Mucosa of stomach (tissue), 1 donor: Measurements from ENCODE around the gene NCAM2.

ENCODE experiments used
- H3K27me3 ChIP-seq: one replicate; pipeline ENCODE4 v1.7.0; 2013; ENCODE audit warnings: mild to moderate bottlenecking, low read length; ENCODE audit not compliant: control insufficient read depth, insufficient read depth
- H3K36me3 ChIP-seq: one replicate; pipeline ENCODE4 v1.7.0; 2013; ENCODE audit warnings: low read length; ENCODE audit not compliant: control insufficient read depth, insufficient read depth
- H3K4me1 ChIP-seq: one replicate; pipeline ENCODE4 v1.7.0; 2013; ENCODE audit warnings: mild to moderate bottlenecking, low read length; ENCODE audit not compliant: control insufficient read depth, insufficient read depth
- H3K4me3 ChIP-seq: one replicate; pipeline ENCODE4 v1.7.0; 2013; ENCODE audit warnings: low read length
- H3K9ac ChIP-seq: one replicate; pipeline ENCODE4 v1.7.0; 2013; ENCODE audit warnings: mild to moderate bottlenecking, low read length, moderate library complexity
- H3K9me3 ChIP-seq: one replicate; pipeline ENCODE4 v1.7.0; 2013; ENCODE audit warnings: mild to moderate bottlenecking, low read length, moderate library complexity; ENCODE audit not compliant: control insufficient read depth
- donor health status: Pancreatic carcinoma.

The NCAM2 gene

GRCh38 chr21:20997636-20998455, at the start of gene NCAM2:
Gene NCAM2, plus strand, starts transcription at chr21:20998409.
- Histone ChIP-seq H3K36me3 (no peaks in the 10 kb centered on the region), H3K4me3 (no peak within 1 kb of the TSS), H3K9me3 (no peaks in the 10 kb centered on the region), H3K4me1 (peaks cover 10% of the 10 kb centered on the region), H3K27me3 (peaks cover 14% of the 10 kb centered on the region), H3K9ac (peak within 1 kb of the TSS; percentile 32)

GRCh38 chr21:20949884-20950283, 48.3 kb upstream of the NCAM2 start:
- Histone ChIP-seq H3K4me1 (no peaks in the 10 kb centered on the region), H3K36me3 (no peaks in the 10 kb centered on the region), H3K9ac (no peak overlapping the region), H3K9me3 (no peaks in the 10 kb centered on the region), H3K4me3 (no peak overlapping the region), H3K27me3 (no peaks in the 10 kb centered on the region)

GRCh38 chr21:20965816-20966215, 32.4 kb upstream of the NCAM2 start:
- Histone ChIP-seq H3K27me3 (no peaks in the 10 kb centered on the region), H3K36me3 (no peaks in the 10 kb centered on the region), H3K4me1 (no peaks in the 10 kb centered on the region), H3K4me3 (no peak overlapping the region), H3K9me3 (no peaks in the 10 kb centered on the region), H3K9ac (no peak overlapping the region)

- no peaks in the 10 kb centered on the region for H3K36me3 ChIP-seq
- no peak overlapping the region for H3K9ac ChIP-seq
- no peaks in the 10 kb centered on the region for H3K27me3 ChIP-seq
- no peaks in the 10 kb centered on the region for H3K9me3 ChIP-seq
- no peak overlapping the region for H3K4me3 ChIP-seq
- H3K4me1 ChIP-seq = no peaks in the 10 kb centered on the region
Observed at GRCh38 chr21:20968391-20968790, 29.8 kb upstream of the NCAM2 start.

- Histone ChIP-seq H3K4me3 (no peak overlapping the region), H3K9ac (no peak overlapping the region), H3K4me1 (no peaks in the 10 kb centered on the region), H3K36me3 (no peaks in the 10 kb centered on the region), H3K9me3 (no peaks in the 10 kb centered on the region), H3K27me3 (no peaks in the 10 kb centered on the region)
Observed at GRCh38 chr21:20970691-20971090, 27.5 kb upstream of the NCAM2 start.

GRCh38 chr21:20971296-20971921, 26.8 kb upstream of the NCAM2 start:
- no peaks in the 10 kb centered on the region for H3K27me3 ChIP-seq
- no peaks in the 10 kb centered on the region for H3K9me3 ChIP-seq
- H3K4me3 ChIP-seq = no peak overlapping the region
- no peak overlapping the region for H3K9ac ChIP-seq
- H3K4me1 ChIP-seq = no peaks in the 10 kb centered on the region
- H3K36me3 ChIP-seq = no peaks in the 10 kb centered on the region

- Histone ChIP-seq H3K9me3 (no peaks in the 10 kb centered on the region), H3K4me1 (peaks cover 10% of the 10 kb centered on the region), H3K27me3 (peaks cover 14% of the 10 kb centered on the region), H3K4me3 (no peak overlapping the region), H3K9ac (no peak overlapping the region), H3K36me3 (no peaks in the 10 kb centered on the region)
Observed at GRCh38 chr21:20994790-20995189, 3.4 kb upstream of the NCAM2 start.

GRCh38 chr21:20996421-20997310, 1.5 kb upstream of the NCAM2 start:
- Histone ChIP-seq H3K9me3 (no peaks in the 10 kb centered on the region), H3K36me3 (no peaks in the 10 kb centered on the region), H3K9ac (no peak overlapping the region), H3K4me1 (peaks cover 10% of the 10 kb centered on the region), H3K4me3 (no peak overlapping the region), H3K27me3 (peaks cover 14% of the 10 kb centered on the region)

GRCh38 chr21:20997311-20997635, 936 bp upstream of the NCAM2 start:
- Histone ChIP-seq H3K36me3 (no peaks in the 10 kb centered on the region), H3K9me3 (no peaks in the 10 kb centered on the region), H3K27me3 (peaks cover 14% of the 10 kb centered on the region), H3K4me3 (no peak overlapping the region), H3K4me1 (peaks cover 10% of the 10 kb centered on the region), H3K9ac (no peak overlapping the region)

GRCh38 chr21:20998456-20998789, 214 bp downstream of the NCAM2 start:
- H3K9me3 ChIP-seq = no peaks in the 10 kb centered on the region
- H3K9ac ChIP-seq = peak overlapping the region; percentile 32
- H3K4me3 ChIP-seq = no peak overlapping the region
- H3K27me3 ChIP-seq = peaks cover 14% of the 10 kb centered on the region
- H3K4me1 ChIP-seq = peaks cover 10% of the 10 kb centered on the region
- H3K36me3 ChIP-seq = no peaks in the 10 kb centered on the region

- Histone ChIP-seq H3K4me1 (peaks cover 10% of the 10 kb centered on the region), H3K27me3 (peaks cover 14% of the 10 kb centered on the region), H3K36me3 (no peaks in the 10 kb centered on the region), H3K4me3 (no peak overlapping the region), H3K9ac (no peak overlapping the region), H3K9me3 (no peaks in the 10 kb centered on the region)
Observed at GRCh38 chr21:20998886-20999285, 677 bp downstream of the NCAM2 start.

GRCh38 chr21:20999659-21000058, 1.4 kb downstream of the NCAM2 start:
- no peaks in the 10 kb centered on the region for H3K9me3 ChIP-seq
- no peaks in the 10 kb centered on the region for H3K36me3 ChIP-seq
- no peak overlapping the region for H3K4me3 ChIP-seq
- no peak overlapping the region for H3K9ac ChIP-seq
- peaks cover 10% of the 10 kb centered on the region for H3K4me1 ChIP-seq
- peaks cover 14% of the 10 kb centered on the region for H3K27me3 ChIP-seq
